ENCODE results near the gene DGCR8.

Gene DGCR8

GRCh38 chr22:20129747-20130014 is 49.6 kb downstream of the DGCR8 start:
- no peak for TF ChIP-seq CTCF (IDR thresholded peaks at IDR 0.05)
- Histone ChIP-seq H3K27ac (no peak overlapping the region), H3K4me3 (no peak overlapping the region)

GRCh38 chr22:20130319-20130718 is 50.3 kb downstream of the DGCR8 start:
- Histone ChIP-seq H3K4me3 (peak overlapping the region; percentile 100), H3K27ac (peak overlapping the region; percentile 85 to 99)
- TF ChIP-seq CTCF (IDR thresholded peaks at IDR 0.05) = no peak
- no peak for DNase-seq (ENCODE audit: low spot score)

More at GRCh38 chr22:20129747-20130014, 49.6 kb downstream of the DGCR8 start:
- DNase-seq (ENCODE audit: low spot score) = no peak

GRCh38 chr22:20130731-20131596 is 50.9 kb downstream of the DGCR8 start:
- peak; percentile 90 for DNase-seq (ENCODE audit: low spot score)
- peak overlapping the region; percentile 100 for H3K4me3 ChIP-seq
- H3K27ac ChIP-seq = peak overlapping the region; percentile 85 to 99
- TF ChIP-seq CTCF (IDR thresholded peaks at IDR 0.05) = no peak

GRCh38 chr22:20131597-20131858 is 51.5 kb downstream of the DGCR8 start, which contains the start of gene ZDHHC8:
ZDHHC8 (plus strand) TSS chr22:20131804; CDS start chr22:20131948, 144 bp downstream.
- peak within 1 kb of the TSS; percentile 85 to 99 for H3K27ac ChIP-seq
- DNase-seq (ENCODE audit: low spot score) = no peak
- H3K4me3 ChIP-seq = peak within 1 kb of the TSS; percentile 100
- TF ChIP-seq CTCF (IDR thresholded peaks at IDR 0.05) = no peak

GRCh38 chr22:20131859-20132685 is 52.0 kb downstream of the DGCR8 start:
- TF ChIP-seq CTCF (IDR thresholded peaks at IDR 0.05) = no peak
- Histone ChIP-seq H3K4me3 (peak overlapping the region; percentile 100), H3K27ac (peak overlapping the region; percentile 60 to 99)
- peak; percentile 80 for DNase-seq (ENCODE audit: low spot score)

GRCh38 chr22:20132686-20133246 is 52.7 kb downstream of the DGCR8 start:
- H3K27ac ChIP-seq = no peak overlapping the region
- no peak for DNase-seq (ENCODE audit: low spot score)
- peak overlapping the region; percentile 100 for H3K4me3 ChIP-seq
- TF ChIP-seq CTCF (IDR thresholded peaks at IDR 0.05) = no peak
